NK-92 treated with Interleukin-12 subunit alpha and Interleukin-12 subunit beta, amount 100 ng/mL, for 24 hours (cell line): ENCODE data around the gene WDR86.
A peak's percentile ranks its signal among the peaks of the same experiment; 100 is the strongest.

Experiments
- DNase-seq: peaks from one replicate; lab custom pipeline; 2025; lab: John Stamatoyannopoulos, UW

The WDR86 gene

DNA sequence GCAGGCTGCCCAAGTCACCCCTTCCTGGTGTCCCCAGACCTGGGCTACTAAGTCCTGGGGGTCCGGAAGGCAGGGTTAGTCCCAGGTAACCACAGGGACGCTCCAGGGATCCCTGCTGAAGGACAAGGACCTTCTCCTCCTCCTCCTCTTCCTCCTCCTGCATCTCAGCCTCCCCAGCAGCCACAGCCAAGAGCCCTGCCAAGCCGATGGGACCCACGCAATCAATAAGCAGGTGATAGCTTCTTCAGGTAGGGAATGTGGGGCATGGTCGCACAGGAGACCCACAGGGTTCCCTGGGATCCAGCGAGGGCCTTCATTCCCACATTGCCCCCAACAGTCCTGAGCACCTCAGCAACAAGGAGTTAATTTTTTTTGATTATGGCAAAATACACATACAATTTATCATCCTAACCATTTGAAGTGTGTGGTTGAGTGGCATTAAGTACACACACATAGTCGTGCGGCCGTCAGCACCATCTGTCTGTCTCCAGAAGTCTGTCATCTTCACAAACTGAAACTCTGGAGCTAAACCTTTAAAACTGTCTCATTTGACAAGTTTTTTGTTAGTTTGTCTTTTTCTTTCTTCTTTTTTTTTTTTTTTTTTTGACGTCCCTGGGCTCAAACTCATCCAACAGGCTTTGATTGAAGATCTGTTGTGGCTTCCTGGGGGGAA is 18.0 kb upstream of the WDR86 start:
- DNase-seq = no peak

- DNase-seq = no peak
Observed at GRCh38 chr7:151426904-151427704, 17.3 kb upstream of the WDR86 start.

- no peak for DNase-seq
Observed at GRCh38 chr7:151426441-151426903, 16.6 kb upstream of the WDR86 start.

GRCh38 chr7:151425670-151426440 is 16.0 kb upstream of the WDR86 start:
- no peak for DNase-seq

DNA sequence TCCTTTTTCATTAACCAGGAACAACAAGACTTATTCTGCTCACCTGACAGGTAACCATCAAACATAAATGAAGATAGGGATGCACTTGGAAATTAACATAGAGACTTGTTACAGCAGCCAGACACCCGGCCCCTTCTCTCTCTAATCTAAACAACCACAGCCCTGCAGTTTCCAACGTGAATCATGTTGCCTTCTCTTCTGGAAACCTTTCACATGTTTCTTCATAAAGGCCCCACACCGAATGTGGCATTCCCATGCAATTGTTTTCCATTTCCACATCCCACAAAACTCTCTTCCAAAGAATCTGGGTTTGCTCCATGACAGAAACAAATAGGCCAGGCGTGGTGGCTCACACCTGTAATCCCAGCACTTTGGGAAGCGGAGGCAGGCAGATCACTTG is 15.0 kb upstream of the WDR86 start:
- no peak for DNase-seq

DNA sequence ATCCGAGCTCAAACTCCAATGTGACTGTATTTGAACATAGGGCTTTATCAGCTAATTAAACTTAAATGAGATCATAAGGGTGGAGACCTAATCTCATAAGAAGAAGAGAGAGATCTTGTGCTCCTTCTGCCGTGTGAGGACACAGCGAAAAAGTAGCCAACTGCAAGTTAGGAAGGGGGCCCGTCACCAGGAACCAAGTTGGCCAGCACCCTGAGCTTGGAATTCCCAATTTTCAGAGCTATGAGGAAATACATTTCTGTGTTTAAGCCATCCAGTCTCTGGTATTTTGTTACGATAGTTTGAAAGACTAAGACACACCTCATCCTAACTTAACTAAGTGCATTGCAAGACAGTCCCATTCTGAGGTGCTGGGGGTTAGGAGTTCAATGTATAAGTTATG is 14.1 kb upstream of the WDR86 start:
- no peak for DNase-seq

GRCh38 chr7:151423226-151423625 is 13.4 kb upstream of the WDR86 start:
- no peak for DNase-seq

- DNase-seq = no peak
Observed at GRCh38 chr7:151422212-151422611, 12.4 kb upstream of the WDR86 start.

- no peak for DNase-seq
Observed at GRCh38 chr7:151420144-151420543, 10.3 kb upstream of the WDR86 start.

GRCh38 chr7:151416941-151417315 is 7.1 kb upstream of the WDR86 start:
- DNase-seq = no peak

- no peak for DNase-seq
Observed at GRCh38 chr7:151416112-151416940, 6.5 kb upstream of the WDR86 start.

DNA sequence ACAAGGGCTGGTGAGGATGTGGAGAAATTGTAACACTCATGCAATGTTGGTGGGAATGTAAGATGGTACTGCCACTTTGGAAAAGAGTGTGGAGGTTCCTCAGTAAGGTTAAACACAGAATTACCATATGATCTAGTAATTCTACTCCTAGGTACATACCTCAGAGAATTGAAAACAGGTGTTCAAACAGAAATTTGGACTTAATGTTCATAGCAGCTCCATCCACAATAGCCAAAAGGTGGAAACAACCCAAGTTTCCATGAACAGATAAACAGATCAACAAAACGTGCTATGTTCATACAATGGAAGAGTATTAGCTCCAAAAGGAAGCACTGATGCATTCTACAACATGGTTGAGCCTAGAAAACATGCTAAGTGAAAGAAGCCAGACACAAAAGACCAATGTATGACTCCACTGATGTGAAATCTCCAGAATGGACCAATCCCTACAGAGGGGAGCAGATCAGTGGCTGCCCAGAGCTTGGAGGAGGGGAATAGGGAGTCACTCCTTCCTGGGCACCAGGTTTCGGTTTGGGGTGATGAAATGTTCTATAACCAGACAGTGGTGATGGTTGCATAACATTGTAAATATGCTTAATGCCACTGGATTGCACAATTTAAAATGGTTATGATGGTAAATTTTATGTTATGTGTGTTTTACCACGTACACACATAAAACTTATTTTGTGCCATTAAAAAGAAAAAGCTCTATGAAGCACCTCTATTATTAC is 5.7 kb upstream of the WDR86 start:
- DNase-seq = peak; percentile 53

GRCh38 chr7:151413241-151413640 is 3.4 kb upstream of the WDR86 start:
- no peak for DNase-seq

DNA sequence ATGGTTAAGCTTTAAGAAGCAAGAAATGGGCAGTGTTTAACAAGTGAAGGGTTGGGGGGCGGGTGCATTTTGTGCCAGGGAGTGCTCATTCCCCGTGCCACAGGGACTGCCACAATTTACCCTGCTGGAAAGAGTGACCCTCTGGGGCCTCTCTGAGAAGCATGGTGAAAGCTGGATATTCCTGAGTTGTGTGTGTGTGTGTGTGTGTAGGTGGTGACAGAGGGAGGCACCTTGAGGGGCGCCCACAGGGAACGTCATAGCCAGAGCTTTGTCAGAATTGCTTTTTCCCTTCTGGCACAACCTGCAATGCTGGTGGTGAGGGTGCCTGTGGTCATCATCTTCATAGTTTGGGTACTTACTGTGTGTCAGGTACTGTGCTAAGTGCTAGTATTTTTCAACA is 2.5 kb upstream of the WDR86 start:
- no peak for DNase-seq

DNA sequence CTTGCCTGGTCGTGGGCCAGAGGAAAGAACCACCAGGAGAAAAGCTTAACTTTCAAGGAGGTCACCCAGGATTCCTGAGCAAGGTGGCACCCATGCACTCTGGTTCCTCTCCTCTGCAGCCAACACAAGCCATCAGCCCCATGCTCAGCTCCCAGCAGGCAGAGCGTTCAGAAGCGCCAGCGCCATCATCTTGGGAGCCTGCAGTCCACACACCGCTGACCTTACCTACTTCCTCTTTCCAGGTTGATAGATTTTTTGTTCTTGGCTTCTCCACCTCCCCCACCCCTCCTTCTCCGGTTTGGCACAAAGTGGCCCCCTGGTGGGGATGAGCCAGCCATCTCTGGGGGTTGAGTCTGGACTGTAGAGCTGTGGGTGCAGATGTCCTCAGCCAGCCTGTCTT is 1.7 kb upstream of the WDR86 start:
- no peak for DNase-seq

DNA sequence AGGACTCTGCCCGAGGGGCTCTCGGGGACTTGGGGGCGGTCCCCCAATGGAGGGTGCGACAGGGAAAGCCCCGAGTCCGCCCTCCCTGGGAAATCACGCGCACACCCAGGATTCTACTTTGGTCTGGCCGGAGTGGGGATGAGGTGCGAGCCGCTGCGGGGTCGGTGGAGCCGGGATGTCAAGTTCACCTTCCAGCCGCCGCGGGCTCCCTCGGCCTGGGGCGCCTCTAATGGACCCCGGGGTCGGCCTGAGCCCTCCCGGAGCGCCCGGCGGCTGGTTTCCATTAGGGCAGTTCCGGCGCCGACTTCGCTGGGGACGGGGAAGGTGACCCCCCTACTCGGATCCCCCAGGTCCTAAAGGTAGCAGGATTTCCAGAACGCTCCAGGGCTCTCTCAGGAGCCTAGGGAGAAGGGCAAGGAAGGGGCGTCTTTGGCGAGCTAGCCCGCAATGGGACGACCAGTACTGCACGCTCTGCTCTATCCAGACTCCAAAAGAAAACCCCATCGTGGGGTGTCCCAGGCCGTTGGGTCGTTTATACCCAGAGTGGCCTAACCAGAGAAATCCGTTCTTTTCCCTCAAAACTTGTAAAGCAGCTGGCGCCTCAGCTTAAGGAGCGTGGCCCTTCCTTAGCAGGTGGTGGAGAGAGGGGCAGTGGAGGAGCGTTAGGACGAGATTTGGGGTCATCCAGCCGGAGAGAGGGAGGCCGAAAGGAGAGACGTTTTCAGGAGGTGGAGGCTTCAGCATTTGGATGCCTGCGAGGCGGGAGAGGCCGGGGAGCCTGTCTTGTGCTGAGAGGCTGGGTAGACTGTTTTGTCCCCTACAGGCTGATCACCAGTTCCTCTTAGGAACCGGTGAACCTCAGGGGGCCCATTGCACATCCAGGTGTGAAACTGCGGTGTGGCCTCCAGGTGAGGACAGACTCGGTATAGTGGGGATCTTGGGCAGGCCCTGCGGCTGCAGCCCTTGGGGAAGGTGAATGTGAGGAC is 860 bp upstream of the WDR86 start:
- no peak for DNase-seq

DNA sequence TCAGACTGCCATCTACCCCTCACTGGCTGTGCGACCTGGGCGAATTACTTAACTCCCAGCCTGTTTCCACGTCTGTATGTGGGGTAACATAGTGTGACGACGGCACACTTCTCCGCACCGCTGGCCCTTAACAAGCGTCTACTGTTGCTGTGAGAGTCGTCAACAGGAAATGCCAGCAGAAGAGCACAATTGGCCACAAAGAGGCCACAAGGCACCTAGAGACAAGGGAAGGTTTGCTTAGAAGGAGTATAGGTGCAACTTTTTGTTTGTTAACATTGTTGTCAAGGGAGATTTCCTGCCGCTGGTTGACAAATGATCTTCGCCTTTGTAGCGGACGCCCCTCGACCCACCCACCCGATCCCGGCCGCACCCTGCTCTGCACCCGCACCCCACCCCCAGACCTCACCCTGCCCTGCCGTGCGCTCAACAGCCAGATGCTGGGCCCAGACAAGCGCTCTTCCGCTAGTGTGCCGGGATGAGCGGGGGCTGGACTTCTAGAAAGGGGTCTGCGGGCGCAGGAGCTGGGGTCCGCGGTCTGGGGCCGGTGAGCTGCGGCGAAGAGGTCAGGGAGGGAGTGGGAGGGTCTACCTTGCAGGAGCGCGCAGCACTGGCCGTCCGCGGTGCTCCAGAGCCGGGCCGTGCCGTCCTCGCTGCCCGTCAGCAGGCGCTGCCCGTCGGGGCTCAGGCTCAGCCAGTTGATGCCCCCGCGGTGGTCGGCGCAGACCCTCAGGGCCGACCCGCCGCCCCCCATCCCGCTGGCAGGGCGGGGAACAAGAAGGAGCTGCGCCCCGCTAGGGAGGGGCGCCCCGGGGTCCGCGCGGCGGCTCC is 785 bp downstream of the WDR86 start:
- no peak for DNase-seq

DNA sequence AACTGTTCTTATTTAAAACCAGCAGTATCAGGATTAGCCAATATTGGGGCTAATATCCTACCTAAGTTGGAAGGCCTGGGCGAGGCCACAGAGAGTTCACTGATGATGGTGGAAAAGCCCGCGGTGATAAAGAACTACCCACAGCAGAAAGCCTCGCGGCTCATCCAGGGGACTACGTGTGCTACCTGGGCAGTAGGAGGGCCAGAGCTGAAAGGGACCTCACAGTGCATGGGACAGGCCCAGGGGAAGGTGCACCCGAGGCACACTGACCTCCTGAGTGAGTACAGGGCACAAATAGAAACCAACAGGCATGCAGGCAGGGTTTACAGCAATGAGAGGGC is 1.4 kb downstream of the WDR86 start:
- DNase-seq = no peak

GRCh38 chr7:151406886-151407583 is 2.8 kb downstream of the WDR86 start:
- no peak for DNase-seq
